Right atrium auricular region (tissue), 2 donors: ENCODE measurements around the gene LRRC32. TPM values are rescaled to one million over a fixed set of nuclear protein-coding genes. Genes with fewer than 3 reads are reported as not detected.

ENCODE experiments used
- DNase-seq: peaks from one replicate; pipeline ENCODE4 v3.0.0-alpha.2; 2019; ENCODE audit warnings: low spot score
- H3K27ac ChIP-seq, 2 donors: fragments of 200-600 bp; sonication (generic); 1 replicate in 1 of 2; 2 replicates in 1 of 2; pipeline ENCODE4 v1.5.1; 2016 to 2019
- H3K27me3 ChIP-seq, 2 donors: fragments of 200-600 bp; sonication (generic); one replicate each; pipeline versions ENCODE4 v1.5.1 to v1.6.0; 2017 to 2019
- H3K36me3 ChIP-seq: fragments of 200-600 bp; sonication (generic); one replicate; pipeline ENCODE4 v1.5.1; 2016
- H3K4me1 ChIP-seq, 2 donors: fragments of 200-600 bp; sonication (generic); one replicate each; pipeline versions ENCODE4 v1.5.1 to v1.6.0; 2017 to 2019
- H3K4me3 ChIP-seq, 2 donors: fragments of 200-600 bp; sonication (generic); 1 replicate in 1 of 2; 2 replicates in 1 of 2; pipeline ENCODE4 v1.5.1; 2017 to 2019; ENCODE audit warnings: mild to moderate bottlenecking in 1 of 2, moderate library complexity in 1 of 2
- H3K9me3 ChIP-seq, 2 donors: fragments of 200-600 bp; sonication (generic); one replicate each; pipeline ENCODE4 v1.5.1; 2019
- CTCF ChIP-seq, 2 donors: fragments of 200-600 bp; sonication (generic); IDR thresholded peaks; one replicate each; pipeline ENCODE4 v1.5.1; 2019; ENCODE audit warnings: antibody characterized with exemption in 2 of 2
- total RNA-seq, 2 donors: library from RNA; depleted of rRNA; stranded (reverse); fragments of >200 nt; gene quantifications; one replicate each; pipeline ENCODE4 v1.1.0, GENCODE V29; 2016

The LRRC32 gene
- total RNA-seq, 2 donors from 2014 or later = 37.9 to 56.0 TPM

DNA sequence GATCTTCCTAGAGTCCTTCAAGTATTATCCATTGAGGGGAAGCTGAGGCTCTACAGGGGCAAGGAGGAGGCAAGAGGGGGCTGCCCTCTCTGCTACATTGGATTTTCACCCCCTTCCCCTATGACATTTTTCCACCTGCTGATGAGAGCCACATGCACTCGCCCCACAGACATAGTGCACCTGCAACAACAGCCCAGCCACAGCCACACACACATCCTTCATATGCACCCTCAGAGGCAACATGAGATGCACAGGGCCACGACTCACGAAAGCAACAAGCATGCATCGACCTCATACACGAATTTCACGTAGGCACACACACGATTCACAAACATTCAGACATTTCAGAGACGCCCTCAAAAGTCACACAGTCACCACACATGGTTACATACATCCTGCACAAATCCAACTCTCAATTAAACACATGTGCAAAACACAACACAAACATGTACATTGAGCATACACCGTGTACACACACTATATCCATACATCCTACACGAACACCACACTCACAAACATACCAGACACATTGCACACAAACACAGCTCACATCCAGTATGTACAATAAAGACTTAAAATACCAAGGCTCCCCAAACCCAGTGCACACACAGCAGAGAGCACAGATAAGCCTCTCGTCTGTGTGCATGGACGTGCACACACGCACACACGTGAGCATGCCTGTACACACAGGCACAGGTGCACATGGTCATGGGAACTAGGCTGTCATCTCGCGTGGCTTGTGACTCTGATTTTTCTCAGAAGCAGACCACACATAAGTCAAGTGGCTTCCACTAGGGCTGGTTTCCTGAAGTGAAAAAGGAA lies 6.3 kb upstream of the LRRC32 start:
- no peak for TF ChIP-seq CTCF (IDR thresholded peaks at IDR 0.05)

GRCh38 chr11:76674517-76675400 lies 4.2 kb upstream of the LRRC32 start:
- Histone ChIP-seq H3K4me1 (peaks cover 0 to 43% of the 10 kb centered on the region in 2 donors), H3K9me3 (no peaks in the 10 kb centered on the region), H3K27ac (no peak overlapping the region), H3K4me3 (no peak overlapping the region), H3K27me3 (no peaks in the 10 kb centered on the region), H3K36me3 (no peaks in the 10 kb centered on the region)
- TF ChIP-seq CTCF (IDR thresholded peaks at IDR 0.05) = no peak
- DNase-seq = no peak

More for the DNA sequence above, 6.3 kb upstream of the LRRC32 start:
- no peaks in the 10 kb centered on the region for H3K27me3 ChIP-seq
- H3K4me1 ChIP-seq = peaks cover 0 to 28% of the 10 kb centered on the region in 2 donors
- no peaks in the 10 kb centered on the region for H3K9me3 ChIP-seq
- no peaks in the 10 kb centered on the region for H3K36me3 ChIP-seq
- H3K27ac ChIP-seq = no peak overlapping the region
- DNase-seq = no peak
- no peak overlapping the region for H3K4me3 ChIP-seq

- H3K27ac ChIP-seq = no peak overlapping the region
- no peaks in the 10 kb centered on the region for H3K9me3 ChIP-seq
- H3K4me3 ChIP-seq = no peak overlapping the region
- H3K27me3 ChIP-seq = no peaks in the 10 kb centered on the region
- H3K4me1 ChIP-seq = peaks cover 0 to 44% of the 10 kb centered on the region in 2 donors
- no peak for DNase-seq
- no peaks in the 10 kb centered on the region for H3K36me3 ChIP-seq
- TF ChIP-seq CTCF (IDR thresholded peaks at IDR 0.05) = no peak
Observed at GRCh38 chr11:76673176-76674142, 2.9 kb upstream of the LRRC32 start.

GRCh38 chr11:76672431-76673175 lies 2.1 kb upstream of the LRRC32 start:
- no peak for DNase-seq

More at GRCh38 chr11:76672431-76673175, 2.1 kb upstream of the LRRC32 start:
- H3K4me1 ChIP-seq = peaks cover 0 to 43% of the 10 kb centered on the region in 2 donors
- no peak overlapping the region for H3K4me3 ChIP-seq
- TF ChIP-seq CTCF (IDR thresholded peaks at IDR 0.05) = no peak
- H3K27ac ChIP-seq = peak overlapping the region in 1 of 2 donors; percentile 81
- H3K36me3 ChIP-seq = no peaks in the 10 kb centered on the region
- H3K9me3 ChIP-seq = no peaks in the 10 kb centered on the region
- no peaks in the 10 kb centered on the region for H3K27me3 ChIP-seq
